GM21360 (cell line): ENCODE results near the gene PRDM2.

Experiments used
- ATAC-seq: cut with Tn5 transposase; IDR thresholded peaks from one replicate; pipeline ENCODE4 v1.9.1; 2021; ENCODE audit warnings: mild to moderate bottlenecking, moderate library complexity; ENCODE audit not compliant: unreplicated experiment

Gene PRDM2

GRCh38 chr1:13830170-13830569, 130.2 kb downstream of the PRDM2 start:
- no peak for ATAC-seq

- no peak for ATAC-seq
Measured at GRCh38 chr1:13830616-13831280, 130.8 kb downstream of the PRDM2 start.

- ATAC-seq = no peak
Measured at GRCh38 chr1:13832100-13832499, 132.1 kb downstream of the PRDM2 start.

GRCh38 chr1:13832536-13832935, 132.5 kb downstream of the PRDM2 start:
- no peak for ATAC-seq

- ATAC-seq = no peak
Measured at GRCh38 chr1:13836136-13836535, 136.1 kb downstream of the PRDM2 start.

- no peak for ATAC-seq
Measured at GRCh38 chr1:13836631-13837030, 136.6 kb downstream of the PRDM2 start.

- no peak for ATAC-seq
Measured at GRCh38 chr1:13838236-13838635, 138.2 kb downstream of the PRDM2 start.

GRCh38 chr1:13842497-13842896, 142.5 kb downstream of the PRDM2 start:
- no peak for ATAC-seq

- ATAC-seq = no peak
Measured at GRCh38 chr1:13851726-13852125, 151.7 kb downstream of the PRDM2 start.

- no peak for ATAC-seq
Measured at GRCh38 chr1:13855554-13855953, 155.6 kb downstream of the PRDM2 start.

- no peak for ATAC-seq
Measured at GRCh38 chr1:13860031-13860430, 160.0 kb downstream of the PRDM2 start.

GRCh38 chr1:13864760-13865159, 164.8 kb downstream of the PRDM2 start:
- no peak for ATAC-seq

- no peak for ATAC-seq
Measured at GRCh38 chr1:13865851-13866250, 165.9 kb downstream of the PRDM2 start.

GRCh38 chr1:13867603-13868002, 167.6 kb downstream of the PRDM2 start:
- ATAC-seq = no peak

- no peak for ATAC-seq
Measured at GRCh38 chr1:13869172-13869797, 169.3 kb downstream of the PRDM2 start.

- no peak for ATAC-seq
Measured at GRCh38 chr1:13871413-13871812, 171.4 kb downstream of the PRDM2 start.

- ATAC-seq = no peak
Measured at GRCh38 chr1:13871886-13872285, 171.9 kb downstream of the PRDM2 start.

- ATAC-seq = no peak
Measured at GRCh38 chr1:13873032-13873431, 173.0 kb downstream of the PRDM2 start.
